AG04450 (cell line): Measurements from ENCODE around the gene PALS2. TPM values are rescaled to one million over a fixed set of nuclear protein-coding genes. Genes with fewer than 3 reads are reported as not detected.

Experiments used
- CTCF ChIA-PET: fragments of 300-600, 350-600 bp; formaldehyde crosslinking; extraction: SDS; loops from one replicate; lab custom pipeline; 2022; ENCODE audit warnings: antibody characterized with exemption, inconsistent platforms; lab: Charles Lee
- POLR2A ChIA-PET: fragments of 350-600 bp; formaldehyde crosslinking; extraction: SDS; loops from one replicate; lab custom pipeline; 2021; ENCODE audit warnings: antibody characterized with exemption, inconsistent platforms; lab: Yijun Ruan, JAX
- DNase-seq: peaks from one replicate; pipeline ENCODE4 v3.0.0-alpha.2; 2011; ENCODE audit warnings: low read depth, low spot score
- H3K27ac ChIP-seq: one replicate; pipeline ENCODE4 v1.5.1; 2012; ENCODE audit warnings: low read depth, low read length, control low read depth
- H3K27me3 ChIP-seq: one replicate; pipeline ENCODE4 v1.6.0; 2012; ENCODE audit warnings: low read length; ENCODE audit not compliant: control insufficient read depth, insufficient read depth
- H3K4me3 ChIP-seq: 2 replicates; pipeline ENCODE4 v1.5.1; 2011; ENCODE audit warnings: mild to moderate bottlenecking, low read depth, low read length, control low read depth
- H3K9me3 ChIP-seq: 2 replicates; pipeline ENCODE4 v1.5.1; 2012; ENCODE audit warnings: low read length; ENCODE audit not compliant: control insufficient read depth, insufficient read depth
- polyA plus RNA-seq: library from polyadenylated mRNA; depleted of rRNA; stranded (reverse); fragments of >200 nt; gene quantifications from 2 replicates; pipeline ENCODE4 v1.2.3, GENCODE V29; 2011
- TF ChIP-seq, protein P1 (sequence below): IDR thresholded peaks from 2 replicates; pipeline ENCODE4 v1.5.1; 2011; ENCODE audit warnings: low read depth, low read length, control low read depth, inconsistent platforms

The PALS2 gene
- polyA plus RNA-seq, 1 experiment = 11.6 TPM

DNA sequence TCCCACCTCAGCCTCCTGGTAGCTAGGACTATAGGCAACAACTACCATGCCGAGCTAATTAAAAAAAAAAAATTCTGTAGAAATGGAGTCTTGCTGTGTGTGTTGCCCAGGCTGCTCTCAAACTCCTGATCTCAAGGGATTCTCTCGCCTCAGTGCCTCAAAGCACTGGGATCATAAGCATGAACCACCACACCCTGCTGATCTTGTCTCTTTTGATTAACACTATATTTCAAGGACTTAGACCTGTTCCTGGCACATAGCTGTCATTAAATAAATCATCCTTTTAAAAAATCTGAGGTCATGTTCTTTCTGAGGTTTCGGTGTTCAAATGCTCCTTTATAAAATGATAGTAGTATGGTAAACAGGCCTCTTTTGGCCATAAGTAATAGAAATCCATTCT is 4.8 kb downstream of the PALS2 start:
- no peaks in the 10 kb centered on the region for H3K27me3 ChIP-seq
- POLR2A ChIA-PET = no interaction called here
- H3K27ac ChIP-seq = no peak overlapping the region
- no peak overlapping the region for H3K4me3 ChIP-seq
- no peak for DNase-seq
- H3K9me3 ChIP-seq = no peaks in the 10 kb centered on the region; the same call in 1 of the 2 replicates
- CTCF ChIA-PET = interaction anchor here (0.6 to 5.2 kb wide), 4 partner anchors 89 to 521 kb away, joined by 4 to 95 read pairs (median 24); no protein-coding TSS in a partner anchor
- TF ChIP-seq, protein P1, sequence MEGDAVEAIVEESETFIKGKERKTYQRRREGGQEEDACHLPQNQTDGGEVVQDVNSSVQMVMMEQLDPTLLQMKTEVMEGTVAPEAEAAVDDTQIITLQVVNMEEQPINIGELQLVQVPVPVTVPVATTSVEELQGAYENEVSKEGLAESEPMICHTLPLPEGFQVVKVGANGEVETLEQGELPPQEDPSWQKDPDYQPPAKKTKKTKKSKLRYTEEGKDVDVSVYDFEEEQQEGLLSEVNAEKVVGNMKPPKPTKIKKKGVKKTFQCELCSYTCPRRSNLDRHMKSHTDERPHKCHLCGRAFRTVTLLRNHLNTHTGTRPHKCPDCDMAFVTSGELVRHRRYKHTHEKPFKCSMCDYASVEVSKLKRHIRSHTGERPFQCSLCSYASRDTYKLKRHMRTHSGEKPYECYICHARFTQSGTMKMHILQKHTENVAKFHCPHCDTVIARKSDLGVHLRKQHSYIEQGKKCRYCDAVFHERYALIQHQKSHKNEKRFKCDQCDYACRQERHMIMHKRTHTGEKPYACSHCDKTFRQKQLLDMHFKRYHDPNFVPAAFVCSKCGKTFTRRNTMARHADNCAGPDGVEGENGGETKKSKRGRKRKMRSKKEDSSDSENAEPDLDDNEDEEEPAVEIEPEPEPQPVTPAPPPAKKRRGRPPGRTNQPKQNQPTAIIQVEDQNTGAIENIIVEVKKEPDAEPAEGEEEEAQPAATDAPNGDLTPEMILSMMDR = no peak

DNA sequence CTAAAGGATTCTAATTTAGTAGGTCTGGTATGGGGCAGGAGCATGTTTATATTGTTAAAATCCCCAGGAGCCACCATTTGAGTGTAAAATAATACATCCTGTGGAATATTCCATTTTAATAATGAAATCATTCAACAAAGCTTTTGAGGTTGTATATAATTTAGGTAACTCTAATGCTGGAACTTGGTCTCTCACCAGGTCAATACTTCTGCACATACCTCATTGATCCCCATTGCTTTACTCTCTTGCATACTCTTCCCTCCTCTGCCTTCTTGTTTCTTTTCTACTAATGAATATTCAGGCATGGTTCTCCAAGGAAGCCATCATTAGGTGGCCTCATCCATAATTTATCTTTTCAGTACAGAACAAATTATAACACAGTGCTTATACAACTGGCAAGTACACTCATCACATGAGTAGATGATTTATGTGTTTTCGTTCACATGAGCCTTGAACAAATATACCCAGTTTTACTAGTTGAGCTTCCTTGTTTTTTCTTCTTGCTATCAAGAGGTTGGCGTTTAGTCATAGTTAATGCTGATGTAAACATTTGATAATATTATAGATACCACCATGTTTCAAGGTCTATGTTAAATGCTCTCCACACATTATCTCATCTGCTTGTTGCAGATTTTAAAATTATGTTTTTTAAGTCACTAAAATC is 7.2 kb downstream of the PALS2 start:
- Histone ChIP-seq H3K4me3 (no peak overlapping the region), H3K27me3 (no peaks in the 10 kb centered on the region), H3K27ac (no peak overlapping the region), H3K9me3 (no peaks in the 10 kb centered on the region)
- TF ChIP-seq, protein P1 = no peak
- ChIA-PET CTCF (interaction anchor here (1.8 kb wide), 1 partner anchor 86 kb away, joined by 6 read pairs; no protein-coding TSS in a partner anchor), POLR2A (no interaction called here)
- DNase-seq = no peak

DNA sequence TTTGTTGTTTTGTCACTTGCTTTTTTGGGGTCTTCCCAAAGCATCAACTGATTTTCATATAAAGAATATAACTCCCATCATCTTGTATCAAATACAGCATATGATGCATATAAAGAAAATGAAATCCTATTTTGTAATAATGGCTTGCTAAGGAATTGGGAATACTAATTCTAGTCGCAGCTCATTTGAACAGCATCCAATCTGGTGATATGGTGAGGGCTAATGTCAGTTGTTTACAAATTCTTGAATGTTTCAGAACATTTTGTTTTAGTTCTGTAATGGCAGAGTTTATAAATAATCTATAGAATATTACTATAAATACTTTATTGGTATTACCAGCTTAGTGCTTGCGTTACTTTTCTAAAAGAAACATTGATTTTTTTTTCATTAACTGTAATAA is 8.9 kb downstream of the PALS2 start:
- ChIA-PET POLR2A (interaction anchor here (0.6 kb wide), 1 partner anchor 14 kb away, joined by 3 read pairs; no protein-coding TSS in a partner anchor), CTCF (interaction anchor here (0.6 to 0.7 kb wide), 2 partner anchors 496 to 643 kb away, joined by 3 read pairs; no protein-coding TSS in a partner anchor)
- no peak overlapping the region for H3K27ac ChIP-seq
- H3K9me3 ChIP-seq = no peaks in the 10 kb centered on the region
- H3K4me3 ChIP-seq = no peak overlapping the region
- TF ChIP-seq, protein P1 = no peak
- no peak for DNase-seq
- no peaks in the 10 kb centered on the region for H3K27me3 ChIP-seq

DNA sequence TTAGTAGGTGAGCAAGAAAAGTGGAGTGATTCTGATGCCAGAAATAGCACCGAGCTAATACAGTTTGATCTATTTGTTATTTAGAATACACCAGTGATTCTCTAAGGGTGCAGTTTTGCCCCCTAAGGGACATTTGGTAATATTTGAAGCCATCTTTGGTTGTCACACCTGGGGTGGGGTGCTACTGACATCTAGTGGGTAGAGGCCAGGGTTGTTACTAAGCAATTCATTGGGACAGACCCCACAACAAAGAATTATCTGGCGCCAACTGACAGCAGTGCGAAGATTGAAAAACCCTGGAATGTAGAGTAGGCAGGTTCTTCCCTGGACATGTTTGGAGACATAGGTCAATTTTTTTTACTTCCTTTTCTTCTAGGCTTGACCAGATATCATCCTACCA is 14.6 kb downstream of the PALS2 start:
- H3K9me3 ChIP-seq = no peaks in the 10 kb centered on the region
- no peak overlapping the region for H3K27ac ChIP-seq
- CTCF ChIA-PET = interaction anchor here (0.5 kb wide), 2 partner anchors 11 to 653 kb away, joined by 3 read pairs; no protein-coding TSS in a partner anchor
- no peaks in the 10 kb centered on the region for H3K27me3 ChIP-seq
- no peak overlapping the region for H3K4me3 ChIP-seq
- TF ChIP-seq, protein P1 = peak; percentile 37; the same call in 1 of the 2 replicates
- no peak for DNase-seq
- POLR2A ChIA-PET = no interaction called here

DNA sequence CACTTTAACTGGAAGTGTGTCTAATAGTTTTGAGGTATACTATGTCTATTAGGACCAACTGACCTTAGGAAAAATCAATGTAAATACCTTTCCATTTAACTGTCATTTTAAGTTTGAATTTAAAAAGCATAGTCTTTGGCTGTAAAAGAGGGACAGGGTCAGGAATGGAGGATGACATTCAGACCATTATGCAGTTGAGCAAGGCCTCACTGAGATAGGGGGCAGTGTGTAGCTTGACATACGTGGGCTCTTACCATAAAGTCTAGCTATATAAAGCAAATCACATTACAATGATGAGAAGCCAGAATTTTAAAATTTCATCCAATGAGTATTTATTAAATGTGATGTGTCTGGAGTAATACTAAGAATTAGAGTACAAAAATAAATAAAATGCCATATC is 17.9 kb downstream of the PALS2 start:
- Histone ChIP-seq H3K9me3 (no peaks in the 10 kb centered on the region), H3K4me3 (no peak overlapping the region), H3K27me3 (no peaks in the 10 kb centered on the region), H3K27ac (no peak overlapping the region)
- ChIA-PET CTCF (no interaction called here), POLR2A (no interaction called here)
- no peak for DNase-seq
- TF ChIP-seq, protein P1 = no peak
